Activated naive CD4-positive, alpha-beta T cell treated with anti-CD3 and anti-CD28 coated beads for 36 hours (primary cell): ENCODE data around the gene MDP1. TPM values are rescaled to one million over a fixed set of nuclear protein-coding genes. Genes with fewer than 3 reads are reported as not detected.
A peak's percentile ranks its signal among the peaks of the same experiment; 100 is the strongest.
"Not testable (repeated sequence)": the region's sequence is repeated elsewhere in the genome, so short reads cannot be mapped to it uniquely, and the experiment has no call there.

ENCODE experiments used
- CTCF ChIA-PET: fragments of 350-600 bp; sonication (Branson Sonifier 250); formaldehyde crosslinking; loops from one replicate; lab custom pipeline; 2021; ENCODE audit warnings: antibody characterized with exemption; lab: Charles Lee
- DNase-seq: peaks from one replicate; pipeline ENCODE4 v3.0.0-alpha.2; 2020
- H3K27ac Mint-ChIP-seq: one replicate; pipeline ENCODE4 v1.8.0; 2021; ENCODE audit warnings: mild to moderate bottlenecking, mixed read lengths
- H3K27me3 Mint-ChIP-seq: one replicate; pipeline ENCODE4 v1.8.0; 2021; ENCODE audit warnings: low read depth, mixed read lengths
- H3K36me3 Mint-ChIP-seq: one replicate; pipeline ENCODE4 v1.8.0; 2021; ENCODE audit warnings: low read depth, mixed read lengths
- H3K4me1 Mint-ChIP-seq: one replicate; pipeline ENCODE4 v1.8.0; 2021; ENCODE audit warnings: low read depth, mixed read lengths
- H3K4me3 Mint-ChIP-seq: one replicate; pipeline ENCODE4 v1.8.0; 2021; ENCODE audit warnings: mild to moderate bottlenecking, moderate library complexity, mixed read lengths
- H3K9me3 Mint-ChIP-seq: one replicate; pipeline ENCODE4 v1.8.0; 2021; ENCODE audit warnings: mixed read lengths
- intact Hi-C: fragments of 100-400 bp; cut with micrococcal nuclease; formaldehyde crosslinking; loops from one replicate; pipeline ENCODE4 v1.15.1; 2023
- total RNA-seq, 2 experiments: library from RNA; stranded (reverse); gene quantifications; one replicate each; pipeline ENCODE4 v1.2.3, GENCODE V29; 2021

The MDP1 gene
- total RNA-seq, 2 experiments from 2014 or later = 10.2 to 13.6 TPM

DNA sequence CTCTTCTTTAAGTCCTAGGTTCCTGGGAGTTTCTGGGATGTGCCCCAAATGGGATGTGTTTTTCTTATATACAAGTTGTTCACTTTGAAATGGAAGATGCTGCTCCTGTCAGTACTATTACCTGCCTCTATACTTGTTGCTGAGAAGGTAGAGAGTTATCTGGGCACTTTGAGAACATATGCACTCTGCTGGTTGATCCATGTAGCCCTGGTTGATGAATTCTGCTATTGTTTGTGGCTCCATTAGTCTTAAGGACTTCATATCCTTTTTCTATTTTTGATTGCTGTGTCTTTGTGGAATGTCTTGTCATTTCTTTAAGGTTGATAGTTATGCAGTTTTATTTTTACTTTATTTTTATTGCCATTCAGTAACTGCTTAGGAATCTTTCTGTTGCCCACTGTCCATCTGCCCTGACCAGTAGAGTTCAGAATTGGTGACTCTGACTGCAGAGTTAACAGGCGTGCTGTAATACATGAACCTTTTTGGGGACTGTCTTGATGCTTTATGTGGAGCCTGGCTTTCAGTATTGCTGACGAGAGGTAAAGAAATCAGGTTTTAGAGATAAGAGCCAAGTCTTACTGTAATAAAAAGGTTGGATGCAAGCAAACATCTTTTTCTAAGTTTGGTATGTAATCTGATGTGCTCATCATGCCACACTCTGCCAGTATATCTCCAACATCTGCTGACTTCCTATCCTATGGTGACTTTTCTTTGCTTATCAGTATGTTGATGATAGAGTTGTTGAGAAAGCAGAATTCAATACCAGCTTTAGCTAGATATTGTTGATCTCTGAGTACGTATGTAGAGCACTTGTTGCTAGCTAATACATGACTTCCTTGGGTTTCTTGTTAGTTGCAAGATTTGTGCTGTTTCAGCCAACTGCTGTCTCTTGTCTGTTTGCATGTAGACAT lies 18.5 kb upstream of the MDP1 start:
- no peak for DNase-seq
- intact Hi-C loops = no loop called here
- no peaks in the 10 kb centered on the region for H3K9me3 Mint-ChIP-seq
- peaks cover 62% of the 10 kb centered on the region for H3K4me1 Mint-ChIP-seq
- peak overlapping the region; percentile 47 for H3K27ac Mint-ChIP-seq
- no peaks in the 10 kb centered on the region for H3K27me3 Mint-ChIP-seq
- CTCF ChIA-PET = interaction anchor here (0.6 to 3.2 kb wide), 11 partner anchors 8 to 197 kb away, joined by 3 to 17 read pairs (median 4); partner anchors contain the start of genes CIDEB, MDP1, RABGGTA and TINF2
- peaks cover 27% of the 10 kb centered on the region for H3K36me3 Mint-ChIP-seq
- peak overlapping the region; percentile 40 for H3K4me3 Mint-ChIP-seq

DNA sequence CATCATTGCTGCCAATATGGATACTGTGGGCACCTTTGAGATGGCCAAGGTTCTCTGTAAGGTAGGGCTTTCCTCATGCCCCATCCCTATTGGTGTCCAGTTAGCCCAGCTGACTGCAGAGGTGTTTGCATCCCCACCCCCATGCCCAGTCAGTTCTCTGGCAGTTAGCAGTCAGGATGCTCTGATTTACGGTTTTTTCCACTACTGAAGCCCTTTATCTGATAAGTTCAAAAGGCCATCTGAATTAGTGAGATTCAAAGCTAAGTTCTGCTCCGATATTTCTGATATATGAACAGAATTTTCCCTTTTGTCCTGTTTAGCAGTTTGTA lies 17.6 kb upstream of the MDP1 start:
- Mint-ChIP-seq H3K9me3 (no peaks in the 10 kb centered on the region), H3K4me1 (peaks cover 58% of the 10 kb centered on the region), H3K36me3 (peaks cover 20% of the 10 kb centered on the region)

DNA sequence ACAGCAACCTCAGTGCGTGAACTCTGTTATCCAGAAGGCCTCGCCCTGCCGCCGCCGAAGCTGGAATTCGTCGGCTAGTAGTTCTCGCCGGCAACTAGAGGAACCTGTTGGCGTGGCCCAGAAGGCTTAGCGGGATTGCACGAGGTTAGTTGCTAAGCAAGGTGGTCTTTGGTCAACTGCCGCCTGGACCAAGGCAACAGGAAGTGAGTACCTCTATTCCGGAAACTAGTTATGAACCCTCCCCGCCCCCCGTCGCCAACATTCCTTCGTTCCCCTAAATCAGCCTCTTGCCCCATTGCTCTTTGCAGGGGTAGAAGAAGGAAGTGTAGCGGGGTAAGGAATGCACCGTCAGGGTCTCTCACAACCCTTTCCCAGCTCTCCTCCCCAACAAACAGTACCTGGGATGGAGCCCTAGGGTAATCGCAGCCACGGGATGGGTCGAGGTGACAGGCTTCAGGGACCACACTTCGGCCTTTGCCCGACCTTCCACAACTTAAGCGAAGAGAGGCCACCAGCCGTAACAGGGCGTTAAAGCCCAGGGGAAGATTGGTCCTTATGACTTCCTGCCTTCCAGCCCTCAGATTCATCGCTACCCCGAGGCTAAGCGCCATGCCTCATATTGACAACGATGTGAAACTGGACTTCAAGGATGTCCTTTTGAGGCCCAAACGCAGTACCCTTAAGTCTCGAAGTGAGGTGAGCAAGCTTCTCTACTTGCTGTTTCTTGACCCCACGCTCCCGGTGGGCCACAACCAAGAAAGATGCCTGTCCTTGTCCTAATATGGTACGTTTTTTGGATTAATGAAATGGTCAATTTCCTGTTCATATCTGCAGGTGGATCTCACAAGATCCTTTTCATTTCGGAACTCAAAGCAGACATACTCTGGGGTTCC lies 17.0 kb upstream of the MDP1 start, which contains the start of gene GMPR2:
GMPR2 (plus strand) TSS at position 285 of the 893 bp plus-strand sequence; CDS start at position 610, 325 bp downstream.
- intact Hi-C loops = loop anchor here (1.0 to 2.0 kb wide), 13 partner anchors 9 to 912 kb away; partner anchors contain the start of genes CHMP4A, DCAF11, DHRS1 and EMC9
- H3K4me3 Mint-ChIP-seq = peak within 1 kb of the TSS; percentile 98
- H3K27ac Mint-ChIP-seq = peak within 1 kb of the TSS; percentile 97
- no peaks in the 10 kb centered on the region for H3K27me3 Mint-ChIP-seq
- H3K36me3 Mint-ChIP-seq = peaks cover 15% of the 10 kb centered on the region
- no peaks in the 10 kb centered on the region for H3K9me3 Mint-ChIP-seq
- DNase-seq = peak; percentile 32
- peaks cover 52% of the 10 kb centered on the region for H3K4me1 Mint-ChIP-seq
- CTCF ChIA-PET = interaction anchor here (1.2 to 3.2 kb wide), 3 partner anchors 10 to 75 kb away, joined by 4 to 13 read pairs (median 5); partner anchors contain the start of genes CIDEB and TINF2

More for the DNA sequence above, 17.6 kb upstream of the MDP1 start:
- Mint-ChIP-seq H3K27ac (peak overlapping the region; percentile 97), H3K27me3 (no peaks in the 10 kb centered on the region), H3K4me3 (peak overlapping the region; percentile 98)
- intact Hi-C loops = loop anchor here (2.0 kb wide), 1 partner anchor 219 kb away; no protein-coding TSS in a partner anchor
- CTCF ChIA-PET = interaction anchor here (0.6 to 3.2 kb wide), 5 partner anchors 9 to 176 kb away, joined by 3 to 13 read pairs (median 4); partner anchors contain the start of genes CIDEB and TINF2
- DNase-seq = peak; percentile 51

DNA sequence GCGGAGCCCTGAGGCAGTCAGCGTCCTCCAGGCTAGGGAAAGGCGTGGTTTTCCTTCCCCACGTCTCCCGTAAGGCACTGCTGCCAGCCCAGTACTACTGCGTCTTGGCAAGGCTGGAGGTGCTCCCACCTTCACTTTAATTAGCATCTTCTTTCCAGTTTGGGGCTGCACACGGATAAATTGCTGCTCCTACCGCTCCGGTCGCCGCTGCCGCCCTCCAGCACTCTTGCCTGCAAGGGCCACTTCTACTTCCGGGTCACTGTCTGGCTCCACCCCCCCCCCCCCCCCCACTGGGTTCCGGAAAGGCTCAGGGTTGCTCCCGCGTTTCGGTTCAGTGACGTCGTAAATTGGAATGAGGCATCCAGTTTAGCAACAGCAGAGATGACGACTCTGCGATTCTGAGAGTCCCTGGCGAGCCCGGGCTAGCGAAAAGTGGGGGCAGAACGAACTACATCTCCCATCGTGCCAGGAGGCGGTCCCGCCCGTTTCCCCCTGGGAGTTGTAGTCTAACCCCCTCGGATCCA lies 16.3 kb upstream of the MDP1 start, which contains the start of gene NEDD8:
NEDD8 (minus strand) TSS at position 247 of the 524 bp plus-strand sequence; CDS start at position 147, 100 bp downstream.
- Mint-ChIP-seq H3K4me1 (peaks cover 52% of the 10 kb centered on the region), H3K27ac (peak within 1 kb of the TSS; percentile 97)

DNA sequence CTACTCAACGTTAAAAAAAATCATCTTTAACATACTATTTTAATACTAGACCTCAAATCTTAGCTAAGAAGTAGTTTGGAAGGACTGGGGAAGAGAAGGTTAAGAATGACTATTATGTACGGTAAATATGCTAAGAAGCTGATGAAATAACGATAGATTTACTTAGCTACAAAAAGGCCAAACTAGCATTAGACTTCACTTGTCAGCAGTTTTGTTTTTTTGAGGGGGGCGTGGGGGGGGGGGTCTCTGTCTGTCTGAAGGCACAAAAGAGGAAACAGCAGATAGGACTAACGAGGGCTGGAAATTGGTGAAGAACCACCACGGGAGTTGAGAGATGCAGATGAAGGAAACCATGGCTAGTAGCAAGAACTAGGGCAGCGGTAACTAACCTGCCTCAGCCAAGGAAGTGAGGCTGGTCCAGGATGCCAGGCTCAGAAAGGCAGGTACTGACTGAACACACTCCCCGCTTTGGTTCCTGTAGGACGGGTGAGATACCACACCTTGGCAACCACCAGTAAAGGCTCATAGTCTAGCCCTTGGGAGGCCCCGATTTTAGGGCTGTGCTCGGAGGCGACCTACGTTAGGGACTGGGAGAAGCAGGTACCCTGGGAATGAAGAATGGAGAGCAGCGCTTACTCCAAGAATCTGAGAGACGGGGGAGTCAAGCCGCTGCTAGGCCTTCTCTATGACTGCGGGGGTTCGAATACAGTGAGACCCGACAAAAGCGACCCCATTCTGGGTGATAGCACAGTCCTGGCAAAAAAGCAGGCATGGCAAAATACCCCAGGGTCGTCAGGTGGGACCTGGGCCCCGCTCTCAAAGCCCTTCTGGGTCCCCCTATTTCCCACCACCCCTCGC lies 15.6 kb upstream of the MDP1 start:
- peak overlapping the region; percentile 97 for H3K27ac Mint-ChIP-seq
- CTCF ChIA-PET = interaction anchor here (0.6 to 1.3 kb wide), 5 partner anchors 11 to 140 kb away, joined by 3 to 8 read pairs (median 5); partner anchors contain the start of genes CIDEB and TINF2
- H3K4me1 Mint-ChIP-seq = peaks cover 58% of the 10 kb centered on the region
- H3K9me3 Mint-ChIP-seq = no peaks in the 10 kb centered on the region
- intact Hi-C loops = loop anchor here (1.0 to 2.0 kb wide), 13 partner anchors 11 to 910 kb away; partner anchors contain the start of genes CHMP4A, DCAF11, DHRS1 and EMC9
- H3K4me3 Mint-ChIP-seq = peak overlapping the region; percentile 98
- DNase-seq = peak; percentile 46
- H3K36me3 Mint-ChIP-seq = peaks cover 12% of the 10 kb centered on the region
- H3K27me3 Mint-ChIP-seq = no peaks in the 10 kb centered on the region

More for the DNA sequence above, 16.3 kb upstream of the MDP1 start, which contains the start of gene NEDD8:
- Mint-ChIP-seq H3K27me3 (no peaks in the 10 kb centered on the region), H3K9me3 (no peaks in the 10 kb centered on the region), H3K4me3 (peak within 1 kb of the TSS; percentile 98), H3K36me3 (peaks cover 14% of the 10 kb centered on the region)
- DNase-seq = peak; percentile 96
- CTCF ChIA-PET = interaction anchor here (2.3 to 3.2 kb wide), 2 partner anchors 10 to 76 kb away, joined by 5 to 13 read pairs; partner anchors contain the start of genes CIDEB and TINF2
- intact Hi-C loops = loop anchor here (1.0 to 2.0 kb wide), 13 partner anchors 10 to 911 kb away; partner anchors contain the start of genes CHMP4A, DCAF11, DHRS1 and EMC9

DNA sequence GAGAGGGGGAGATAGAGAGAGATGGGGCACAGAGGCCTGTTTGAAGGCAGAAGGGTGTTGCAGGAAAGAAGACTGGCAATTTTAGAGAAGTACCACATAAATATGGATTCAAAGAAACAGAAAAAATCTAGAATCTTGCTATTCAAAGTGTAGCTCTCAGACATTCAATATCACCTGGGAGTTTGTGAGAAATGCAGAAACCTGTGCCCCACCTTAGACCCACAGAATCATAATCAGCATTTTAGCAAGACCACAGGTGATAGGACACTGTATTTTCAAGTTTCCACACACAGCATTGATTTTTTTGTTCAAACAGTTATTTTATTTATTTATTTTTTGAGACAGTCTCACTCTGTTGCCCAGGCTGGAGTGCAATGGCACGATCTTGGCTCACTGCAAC lies 13.0 kb upstream of the MDP1 start:
- peaks cover 51% of the 10 kb centered on the region for H3K4me1 Mint-ChIP-seq
- no peak for DNase-seq
- H3K27me3 Mint-ChIP-seq = no peaks in the 10 kb centered on the region
- intact Hi-C loops = no loop called here
- peaks cover 9% of the 10 kb centered on the region for H3K36me3 Mint-ChIP-seq
- no peaks in the 10 kb centered on the region for H3K9me3 Mint-ChIP-seq
- no peak overlapping the region for H3K27ac Mint-ChIP-seq
- CTCF ChIA-PET = interaction anchor here (1.0 to 1.5 kb wide), 2 partner anchors 42 to 68 kb away, joined by 3 read pairs; no protein-coding TSS in a partner anchor
- no peak overlapping the region for H3K4me3 Mint-ChIP-seq

DNA sequence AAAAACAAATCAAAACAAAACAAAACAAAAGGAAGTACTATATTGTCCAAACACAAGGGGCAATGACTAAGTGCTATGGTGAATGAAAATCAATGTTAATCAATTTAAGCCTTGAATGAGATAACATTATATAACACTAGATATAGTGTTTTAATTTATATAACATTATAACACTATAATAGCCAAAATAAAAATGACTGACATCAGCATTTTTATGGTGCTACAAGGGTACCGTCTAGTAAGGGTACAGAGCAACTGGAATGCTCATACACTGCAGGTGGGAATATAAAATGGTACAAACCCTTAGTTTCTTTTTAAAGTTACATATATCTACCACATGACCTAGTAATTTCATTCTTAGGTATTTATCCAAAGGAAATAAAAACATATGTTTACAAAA lies 10.6 kb upstream of the MDP1 start:
- Mint-ChIP-seq H3K36me3 (peaks cover 9% of the 10 kb centered on the region), H3K27ac (no peak overlapping the region), H3K4me1 (peaks cover 42% of the 10 kb centered on the region), H3K27me3 (no peaks in the 10 kb centered on the region), H3K9me3 (no peaks in the 10 kb centered on the region), H3K4me3 (no peak overlapping the region)
- DNase-seq = no peak
- CTCF ChIA-PET = interaction anchor here (0.6 to 1.4 kb wide), 3 partner anchors 11 to 20 kb away, joined by 4 to 6 read pairs (median 5); partner anchors contain the start of gene MDP1
- intact Hi-C loops = no loop called here

DNA sequence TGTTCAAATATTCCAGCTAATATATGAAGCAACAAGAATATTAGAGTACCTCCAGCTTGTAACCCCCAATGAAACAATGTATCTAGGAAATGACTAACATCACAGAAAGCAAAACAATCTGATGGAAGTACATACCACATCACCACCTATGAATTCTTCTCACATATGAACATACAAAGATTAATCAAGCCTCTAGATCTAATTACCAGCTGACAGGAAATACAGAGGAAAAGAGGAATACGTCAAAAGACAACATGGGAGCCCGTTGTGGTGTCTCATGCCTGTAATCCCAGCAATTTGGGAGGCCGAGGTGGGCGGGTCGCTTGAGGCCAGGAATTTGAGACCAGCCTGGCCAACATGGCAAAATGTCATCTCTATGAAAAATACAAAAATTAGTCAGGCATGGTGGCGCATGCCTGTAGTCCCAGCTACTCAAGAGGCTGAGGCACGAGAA lies 8.8 kb upstream of the MDP1 start:
- H3K4me3 Mint-ChIP-seq = no peak overlapping the region
- H3K9me3 Mint-ChIP-seq = no peaks in the 10 kb centered on the region
- intact Hi-C loops = no loop called here
- H3K27me3 Mint-ChIP-seq = no peaks in the 10 kb centered on the region
- CTCF ChIA-PET = interaction anchor here (0.8 to 1.2 kb wide), 4 partner anchors 10 to 167 kb away, joined by 3 to 4 read pairs (median 3); no protein-coding TSS in a partner anchor
- no peak for DNase-seq
- H3K4me1 Mint-ChIP-seq = peaks cover 33% of the 10 kb centered on the region
- H3K36me3 Mint-ChIP-seq = peaks cover 9% of the 10 kb centered on the region
- H3K27ac Mint-ChIP-seq = peak overlapping the region; percentile 36

DNA sequence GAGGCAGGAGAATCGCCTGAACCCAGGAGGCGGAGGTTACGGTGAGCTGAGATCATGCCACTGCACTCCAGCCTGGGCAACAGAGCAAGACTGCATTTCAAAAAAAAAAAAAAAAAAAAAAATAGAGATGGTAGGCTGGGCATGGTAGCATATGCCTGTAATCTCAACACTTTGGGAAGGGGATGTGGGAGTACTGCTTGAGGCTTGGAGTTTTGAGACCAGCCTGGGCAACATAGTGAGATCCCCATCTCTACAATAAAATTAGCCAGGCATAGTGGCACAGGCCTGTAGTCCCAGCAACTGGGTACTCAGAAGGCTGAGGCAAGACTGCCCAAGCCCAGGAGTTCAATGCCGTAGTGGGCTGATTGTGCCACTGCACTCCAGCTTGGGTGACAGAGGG lies 7.1 kb upstream of the MDP1 start:
- H3K27ac Mint-ChIP-seq, intact Hi-C loops, H3K4me3 Mint-ChIP-seq, DNase-seq, H3K27me3 Mint-ChIP-seq, CTCF ChIA-PET, H3K36me3 Mint-ChIP-seq, H3K9me3 Mint-ChIP-seq: not testable (repeated sequence)
- H3K4me1 Mint-ChIP-seq = peaks cover 25% of the 10 kb centered on the region

DNA sequence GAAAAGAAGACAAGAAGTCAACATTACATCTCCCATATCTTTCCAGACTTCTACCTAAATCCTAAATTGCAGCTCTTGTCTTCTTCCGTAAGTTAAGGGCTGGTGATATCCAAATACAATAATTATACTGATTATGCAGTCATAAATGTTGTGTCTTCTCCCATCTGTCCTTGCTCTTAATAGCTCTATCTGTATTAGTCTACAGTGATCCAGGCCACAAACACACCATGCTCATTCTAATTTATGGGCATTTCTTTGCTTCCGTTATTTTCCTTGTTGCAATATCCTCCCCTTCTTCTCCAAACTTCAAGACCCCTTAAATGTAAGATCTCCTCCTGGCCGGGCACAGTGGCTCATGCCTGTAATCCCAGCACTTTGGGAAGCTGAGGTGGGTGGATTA lies 3.7 kb upstream of the MDP1 start:
- CTCF ChIA-PET = interaction anchor here (0.6 to 2.2 kb wide), 6 partner anchors 12 to 128 kb away, joined by 3 to 10 read pairs (median 4); partner anchors contain the start of gene TINF2
- no peaks in the 10 kb centered on the region for H3K9me3 Mint-ChIP-seq
- H3K27me3 Mint-ChIP-seq = no peaks in the 10 kb centered on the region
- H3K4me3 Mint-ChIP-seq = no peak overlapping the region
- DNase-seq = no peak
- H3K27ac Mint-ChIP-seq = no peak overlapping the region
- H3K36me3 Mint-ChIP-seq = peaks cover 2% of the 10 kb centered on the region
- H3K4me1 Mint-ChIP-seq = peaks cover 17% of the 10 kb centered on the region
- intact Hi-C loops = loop anchor here (10.0 kb wide), 1 partner anchor 455 kb away; no protein-coding TSS in a partner anchor
